ENCODE data around the gene ALOX5AP.

ALOX5AP gene

DNA sequence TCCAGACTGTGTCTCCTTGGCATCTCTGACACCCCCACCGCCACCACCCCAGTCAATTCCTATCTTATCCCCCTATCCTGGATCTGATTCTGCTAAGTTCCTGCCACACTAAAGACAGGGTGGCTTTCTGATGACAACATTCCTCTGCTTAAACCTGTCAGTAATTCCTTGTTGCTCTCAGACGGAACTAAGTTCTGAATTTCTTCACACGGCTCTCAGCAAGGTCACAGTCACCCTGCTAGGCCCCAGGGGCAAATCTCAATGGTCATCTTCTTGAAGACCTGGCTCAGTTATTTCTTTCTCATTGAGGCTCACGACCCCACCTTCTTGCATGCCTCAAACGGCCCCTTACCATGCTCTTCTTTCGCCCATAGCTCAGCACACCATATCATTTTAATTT lies 7.6 kb downstream of the ALOX5AP start:
- Histone ChIP-seq H3K4me3 (replicated peaks; ENCODE audit: low read depth, low read length) (no peak overlapping the region), H3K36me3 (ENCODE audit: control insufficient read depth, insufficient read depth, low read length) (no peaks in the 10 kb centered on the region), H3K27me3 (replicated peaks; ENCODE audit: control insufficient read depth, insufficient read depth, low read length) (no peaks in the 10 kb centered on the region)
- TF ChIP-seq, protein P1, sequence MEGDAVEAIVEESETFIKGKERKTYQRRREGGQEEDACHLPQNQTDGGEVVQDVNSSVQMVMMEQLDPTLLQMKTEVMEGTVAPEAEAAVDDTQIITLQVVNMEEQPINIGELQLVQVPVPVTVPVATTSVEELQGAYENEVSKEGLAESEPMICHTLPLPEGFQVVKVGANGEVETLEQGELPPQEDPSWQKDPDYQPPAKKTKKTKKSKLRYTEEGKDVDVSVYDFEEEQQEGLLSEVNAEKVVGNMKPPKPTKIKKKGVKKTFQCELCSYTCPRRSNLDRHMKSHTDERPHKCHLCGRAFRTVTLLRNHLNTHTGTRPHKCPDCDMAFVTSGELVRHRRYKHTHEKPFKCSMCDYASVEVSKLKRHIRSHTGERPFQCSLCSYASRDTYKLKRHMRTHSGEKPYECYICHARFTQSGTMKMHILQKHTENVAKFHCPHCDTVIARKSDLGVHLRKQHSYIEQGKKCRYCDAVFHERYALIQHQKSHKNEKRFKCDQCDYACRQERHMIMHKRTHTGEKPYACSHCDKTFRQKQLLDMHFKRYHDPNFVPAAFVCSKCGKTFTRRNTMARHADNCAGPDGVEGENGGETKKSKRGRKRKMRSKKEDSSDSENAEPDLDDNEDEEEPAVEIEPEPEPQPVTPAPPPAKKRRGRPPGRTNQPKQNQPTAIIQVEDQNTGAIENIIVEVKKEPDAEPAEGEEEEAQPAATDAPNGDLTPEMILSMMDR (IDR thresholded peaks at IDR 0.05; ENCODE audit: insufficient read depth, low read length, poor library complexity, severe bottlenecking) = no peak
- no peak for DNase-seq (ENCODE audit: extremely low read depth, insufficient read length)

DNA sequence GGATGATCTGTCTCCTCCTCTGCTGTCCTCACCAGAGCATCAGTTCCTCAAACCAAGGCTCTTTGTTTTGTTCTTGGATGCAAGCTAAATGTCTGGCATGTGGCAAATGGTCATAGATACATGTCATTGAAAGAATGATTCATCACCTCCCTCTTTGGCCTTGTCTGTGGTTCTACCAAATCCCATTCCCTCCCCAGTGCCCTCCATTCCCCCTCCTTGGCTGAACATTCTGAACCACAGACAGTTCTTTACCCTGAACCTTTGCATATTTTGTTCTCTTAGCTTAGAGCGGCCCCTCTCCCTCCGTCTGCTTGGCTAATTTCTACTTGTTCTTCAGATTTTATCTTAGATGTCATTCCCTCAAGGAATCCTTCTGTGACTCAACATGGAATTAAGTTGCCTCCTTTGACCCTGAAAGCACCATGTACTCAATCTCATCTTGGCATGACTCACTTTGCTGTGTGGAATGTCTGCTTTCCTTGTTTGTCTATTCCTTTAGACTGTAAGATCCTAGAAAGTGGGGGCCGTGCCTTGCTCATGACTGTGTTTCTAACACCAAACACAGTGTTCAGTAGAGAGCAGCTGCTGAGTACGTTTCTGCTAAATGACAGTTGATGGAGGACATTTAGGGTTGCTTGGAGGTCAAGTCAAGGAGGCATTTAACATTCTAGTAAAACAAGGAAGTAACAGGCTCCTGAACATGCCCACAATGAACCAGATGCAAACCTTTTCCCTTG lies 8.1 kb downstream of the ALOX5AP start:
- Histone ChIP-seq H3K36me3 (ENCODE audit: control insufficient read depth, insufficient read depth, low read length) (no peaks in the 10 kb centered on the region), H3K27me3 (replicated peaks; ENCODE audit: control insufficient read depth, insufficient read depth, low read length) (no peaks in the 10 kb centered on the region), H3K4me3 (replicated peaks; ENCODE audit: low read depth, low read length) (no peak overlapping the region)
- TF ChIP-seq, protein P1 (IDR thresholded peaks at IDR 0.05; ENCODE audit: insufficient read depth, low read length, poor library complexity, severe bottlenecking) = no peak
- DNase-seq (ENCODE audit: extremely low read depth, insufficient read length) = no peak

DNA sequence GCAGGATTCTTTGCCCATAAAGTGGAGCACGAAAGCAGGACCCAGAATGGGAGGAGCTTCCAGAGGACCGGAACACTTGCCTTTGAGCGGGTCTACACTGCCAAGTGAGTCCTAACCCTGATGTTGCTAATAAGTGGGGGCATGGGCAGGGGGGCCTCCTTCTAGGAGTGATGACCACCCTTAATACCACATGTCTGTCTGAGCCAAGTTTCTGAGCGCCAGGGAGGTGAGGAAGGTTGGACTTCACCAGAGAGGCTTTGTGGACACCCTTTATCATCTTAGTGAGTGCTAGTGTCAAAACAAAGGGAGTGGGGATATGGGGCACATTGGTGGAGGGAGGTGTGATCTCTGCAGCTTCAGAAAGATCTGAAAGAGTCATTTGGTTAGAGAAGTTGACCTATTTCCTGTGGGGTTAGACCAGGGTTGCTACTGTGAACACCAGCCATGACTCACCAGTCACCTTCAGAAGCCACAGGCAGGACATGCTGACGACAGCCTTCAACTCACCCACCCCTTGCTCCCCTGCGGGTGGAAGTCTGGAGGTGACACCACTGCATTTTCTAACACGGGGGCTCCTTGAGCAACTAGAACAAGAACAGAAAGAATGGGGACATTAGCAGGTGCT lies 8.8 kb downstream of the ALOX5AP start:
- H3K36me3 ChIP-seq (ENCODE audit: control insufficient read depth, insufficient read depth, low read length) = no peaks in the 10 kb centered on the region
- DNase-seq (ENCODE audit: extremely low read depth, insufficient read length) = peak; percentile 81
- H3K4me3 ChIP-seq (replicated peaks; ENCODE audit: low read depth, low read length) = no peak overlapping the region
- TF ChIP-seq, protein P1 (IDR thresholded peaks at IDR 0.05; ENCODE audit: insufficient read depth, low read length, poor library complexity, severe bottlenecking) = peak; percentile 7
- no peaks in the 10 kb centered on the region for H3K27me3 ChIP-seq (replicated peaks; ENCODE audit: control insufficient read depth, insufficient read depth, low read length)

DNA sequence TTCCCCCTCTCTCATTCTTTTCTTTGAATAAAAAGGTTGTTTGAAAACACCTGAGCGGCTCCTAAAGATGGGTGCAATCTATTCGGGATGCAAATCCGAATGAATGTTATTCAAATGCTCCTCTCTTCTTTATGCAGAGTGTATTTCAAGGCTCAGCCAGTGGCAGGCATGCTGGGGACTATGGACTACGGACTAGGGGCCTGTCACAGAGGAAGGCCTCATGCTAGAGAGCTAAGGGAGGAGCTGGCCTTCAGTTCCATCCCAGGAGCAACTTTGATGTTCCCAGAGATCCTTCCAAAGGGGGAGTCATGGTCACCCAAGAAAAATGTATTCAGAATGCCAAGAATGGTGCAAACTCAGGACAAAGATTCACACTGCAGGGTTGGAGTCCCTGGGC lies 9.3 kb downstream of the ALOX5AP start:
- H3K4me3 ChIP-seq (replicated peaks; ENCODE audit: low read depth, low read length) = no peak overlapping the region
- TF ChIP-seq, protein P1 (IDR thresholded peaks at IDR 0.05; ENCODE audit: insufficient read depth, low read length, poor library complexity, severe bottlenecking) = no peak
- no peaks in the 10 kb centered on the region for H3K36me3 ChIP-seq (ENCODE audit: control insufficient read depth, insufficient read depth, low read length)
- no peak for DNase-seq (ENCODE audit: extremely low read depth, insufficient read length)
- no peaks in the 10 kb centered on the region for H3K27me3 ChIP-seq (replicated peaks; ENCODE audit: control insufficient read depth, insufficient read depth, low read length)

DNA sequence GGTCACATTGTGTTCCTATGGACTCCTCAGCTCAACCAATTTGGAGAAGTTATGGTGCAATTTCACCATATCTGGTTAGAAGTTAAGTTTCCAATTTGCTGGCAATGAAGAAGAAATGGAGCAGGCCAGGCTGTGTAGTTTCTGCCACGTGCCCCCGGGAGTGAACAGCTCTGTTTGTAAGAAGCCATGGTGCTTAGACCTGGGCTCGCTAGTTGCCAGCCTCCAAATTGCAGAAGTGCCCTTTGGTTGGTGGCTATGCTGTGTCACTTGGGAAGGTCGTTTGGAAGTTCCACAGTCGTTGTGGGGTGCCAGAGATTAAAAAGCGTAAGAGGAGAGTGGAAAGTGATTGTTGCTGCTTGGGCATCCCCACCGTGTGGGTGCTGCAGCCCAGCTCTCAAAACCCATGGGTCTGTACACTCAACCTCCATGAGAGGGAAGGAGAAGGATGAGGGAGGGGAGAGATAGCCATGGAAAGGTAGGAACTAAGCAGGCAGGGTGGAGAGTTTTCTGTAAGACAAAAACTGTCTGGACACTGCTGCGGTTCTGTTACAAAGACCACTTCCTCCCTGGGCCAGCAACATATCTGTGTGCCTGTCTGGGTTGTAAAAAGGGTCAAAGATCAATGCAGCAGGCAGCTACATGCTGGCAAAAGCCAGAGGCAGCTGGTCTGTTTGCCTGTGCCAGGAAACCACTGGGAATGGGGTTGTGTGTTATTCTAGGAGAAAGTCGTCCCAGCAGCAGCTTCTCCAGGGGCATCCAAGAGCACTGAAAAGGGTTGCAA lies 10.8 kb downstream of the ALOX5AP start:
- DNase-seq (ENCODE audit: extremely low read depth, insufficient read length) = no peak
- H3K36me3 ChIP-seq (ENCODE audit: control insufficient read depth, insufficient read depth, low read length) = no peaks in the 10 kb centered on the region

More for the DNA sequence above, 10.8 kb downstream of the ALOX5AP start:
- H3K27me3 ChIP-seq (replicated peaks; ENCODE audit: control insufficient read depth, insufficient read depth, low read length) = no peaks in the 10 kb centered on the region
- no peak overlapping the region for H3K4me3 ChIP-seq (replicated peaks; ENCODE audit: low read depth, low read length)
- TF ChIP-seq, protein P1 (IDR thresholded peaks at IDR 0.05; ENCODE audit: insufficient read depth, low read length, poor library complexity, severe bottlenecking) = no peak
